NCI-H2171 (cell line): ENCODE results near the gene RAP1GAP2.
A peak's percentile ranks its signal among the peaks of the same experiment; 100 is the strongest.
"Not testable (repeated sequence)": the region's sequence is repeated elsewhere in the genome, so short reads cannot be mapped to it uniquely, and the experiment has no call there.

Source experiments
- DNase-seq: peaks from one replicate; lab custom pipeline; 2025; lab: John Stamatoyannopoulos, UW

The RAP1GAP2 gene

DNA sequence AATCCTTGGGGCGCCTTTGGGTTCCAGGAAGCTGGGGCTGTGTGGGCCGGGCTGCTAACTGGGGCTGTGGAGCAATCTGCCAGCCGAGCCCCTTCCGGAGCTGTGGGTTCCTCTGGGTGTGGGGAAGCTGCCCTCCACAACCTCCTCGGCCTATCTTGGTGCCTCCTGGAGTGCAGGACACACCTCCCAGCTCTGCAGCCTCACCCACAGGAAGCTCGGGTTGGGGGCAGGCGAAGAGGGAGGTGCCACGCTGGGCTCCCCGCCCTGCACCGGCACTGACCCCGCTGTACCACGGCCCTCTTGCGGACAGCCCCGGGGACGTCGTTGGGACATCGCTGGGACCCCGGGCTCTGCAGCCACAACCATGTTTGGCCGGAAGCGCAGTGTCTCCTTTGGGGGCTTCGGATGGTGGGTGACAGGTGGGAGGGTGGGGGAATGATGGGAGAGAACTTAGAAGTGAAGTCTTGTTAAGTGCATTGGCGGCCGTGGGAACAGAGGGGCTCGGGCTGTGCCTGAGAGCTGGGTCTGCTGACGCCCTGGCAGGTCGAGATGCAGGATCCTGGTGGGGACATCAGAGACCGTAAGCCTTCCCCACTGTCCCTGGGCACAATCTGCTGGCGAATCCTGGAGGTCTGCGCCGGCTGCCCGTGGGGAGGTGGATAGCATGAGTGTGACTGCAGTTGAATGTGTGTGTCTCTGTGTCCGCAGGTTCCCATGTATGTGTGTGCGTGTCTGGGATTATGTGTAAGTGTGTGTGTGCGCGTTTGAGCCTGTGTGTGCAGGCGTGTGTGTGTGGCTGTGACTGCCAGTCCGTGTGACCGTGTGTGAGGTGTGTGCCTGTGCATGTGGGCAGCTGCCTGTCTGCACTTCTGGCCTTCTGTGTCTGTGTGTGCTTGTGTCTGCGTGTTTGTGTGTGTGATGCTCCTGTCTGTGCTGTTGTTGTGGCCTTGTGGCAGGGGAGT is at the start of gene RAP1GAP2:
Gene RAP1GAP2, plus strand, starts transcription at position 275 of the 962 bp plus-strand sequence. Its CDS starts 90 bp downstream, at position 365.
- DNase-seq: no peak

DNA sequence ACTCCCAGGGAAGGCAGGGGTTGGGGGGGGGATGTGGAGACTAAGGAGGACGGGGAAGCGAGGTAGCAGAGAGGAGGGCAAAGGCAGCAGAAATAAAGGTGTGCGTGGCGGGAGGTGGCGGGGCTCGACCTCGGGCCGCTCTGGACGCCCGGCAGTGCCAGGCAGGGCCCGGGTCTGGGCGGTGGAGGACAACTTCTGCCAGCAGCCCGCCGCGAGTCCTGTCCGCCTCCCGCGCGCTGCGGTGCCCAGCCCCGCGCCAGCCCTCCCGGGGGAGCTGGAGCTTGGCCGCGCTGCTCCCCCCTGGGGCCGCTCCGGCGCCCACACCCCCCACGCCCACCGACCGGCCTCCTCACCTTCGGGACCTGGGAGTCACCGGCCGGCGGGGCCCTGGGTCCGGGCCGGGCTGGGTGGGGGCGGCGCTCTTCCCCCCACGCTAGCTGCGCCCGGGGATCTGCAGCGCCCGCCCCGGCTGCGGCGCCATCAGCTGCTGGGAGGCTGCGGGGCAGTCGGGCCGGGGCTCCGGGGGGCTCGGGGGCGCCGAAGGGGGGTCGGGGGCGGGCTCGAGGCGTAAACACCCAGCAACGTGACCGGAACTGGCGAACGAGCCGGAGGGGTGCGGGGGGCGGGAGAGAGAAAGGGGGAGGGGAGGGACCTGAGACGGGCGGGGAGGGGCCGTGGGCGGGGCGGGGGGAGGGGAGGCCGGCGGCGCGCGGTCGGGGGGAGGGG is 47.0 kb upstream of the RAP1GAP2 start, which contains the start of gene CCDC92B:
Gene CCDC92B, minus strand, starts transcription at position 595 of the 726 bp plus-strand sequence. CDS start 14,507 bp downstream, outside the sequence.
- peak; percentile 80 for DNase-seq

DNA sequence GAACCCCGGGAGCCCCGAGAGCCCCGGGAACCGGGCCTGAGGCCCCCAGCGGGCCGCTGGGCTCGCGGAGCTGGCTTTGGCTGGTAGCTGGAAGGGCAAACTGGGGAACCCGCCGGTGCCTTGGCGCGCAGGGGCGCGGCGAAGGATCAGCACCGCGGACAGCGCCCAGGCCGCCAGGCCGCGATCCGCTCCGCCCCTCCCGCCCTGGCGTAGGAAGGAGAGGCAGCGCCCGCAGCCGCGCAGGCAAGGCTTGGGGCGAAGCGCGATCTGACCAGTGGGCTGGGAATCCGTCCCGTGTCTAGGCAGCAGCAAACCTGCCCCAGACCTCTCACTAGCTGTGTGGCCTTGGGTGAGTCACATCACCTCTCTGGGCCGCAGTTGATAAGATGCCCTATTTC is 46.5 kb upstream of the RAP1GAP2 start:
- DNase-seq: peak; percentile 43

DNA sequence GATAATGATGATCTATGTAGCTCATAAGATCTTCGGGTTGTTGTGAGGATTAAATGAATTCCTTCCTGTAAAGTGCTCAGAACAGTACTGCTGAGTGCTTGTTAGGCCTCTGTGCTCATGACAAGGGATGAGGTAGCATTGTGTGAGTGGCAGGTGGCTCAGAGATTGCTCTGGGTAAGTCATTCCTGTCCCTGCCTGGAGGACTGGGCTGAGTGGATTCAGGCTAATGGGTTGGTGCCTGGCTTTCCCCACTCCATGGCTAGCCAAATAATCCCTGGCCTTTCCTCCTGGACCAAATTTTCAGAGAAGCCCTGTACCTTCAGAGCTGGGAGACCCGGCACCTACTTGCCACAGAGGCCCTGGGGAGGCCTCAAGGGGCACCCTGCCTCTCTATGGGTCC is 45.5 kb upstream of the RAP1GAP2 start:
- DNase-seq: no peak

DNA sequence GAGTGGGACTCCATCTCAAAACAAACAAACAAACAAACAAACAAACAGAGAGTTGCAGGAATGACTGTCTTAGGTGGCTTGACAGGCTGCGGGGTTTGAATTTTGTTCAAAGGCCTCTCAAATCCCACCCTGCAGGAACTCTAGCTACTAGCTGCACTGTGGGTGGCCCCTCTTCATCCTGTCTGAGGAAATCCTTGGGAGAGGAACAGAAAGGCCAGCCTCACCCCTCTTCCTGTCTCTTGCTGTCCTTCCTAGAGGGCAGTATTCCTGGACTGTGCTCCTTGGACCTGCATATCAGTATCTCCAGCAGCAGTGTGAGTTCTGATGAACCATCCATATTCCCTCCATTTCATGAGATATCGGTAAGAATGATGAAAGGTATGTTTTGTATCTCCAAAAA is 44.7 kb upstream of the RAP1GAP2 start:
- no peak for DNase-seq

DNA sequence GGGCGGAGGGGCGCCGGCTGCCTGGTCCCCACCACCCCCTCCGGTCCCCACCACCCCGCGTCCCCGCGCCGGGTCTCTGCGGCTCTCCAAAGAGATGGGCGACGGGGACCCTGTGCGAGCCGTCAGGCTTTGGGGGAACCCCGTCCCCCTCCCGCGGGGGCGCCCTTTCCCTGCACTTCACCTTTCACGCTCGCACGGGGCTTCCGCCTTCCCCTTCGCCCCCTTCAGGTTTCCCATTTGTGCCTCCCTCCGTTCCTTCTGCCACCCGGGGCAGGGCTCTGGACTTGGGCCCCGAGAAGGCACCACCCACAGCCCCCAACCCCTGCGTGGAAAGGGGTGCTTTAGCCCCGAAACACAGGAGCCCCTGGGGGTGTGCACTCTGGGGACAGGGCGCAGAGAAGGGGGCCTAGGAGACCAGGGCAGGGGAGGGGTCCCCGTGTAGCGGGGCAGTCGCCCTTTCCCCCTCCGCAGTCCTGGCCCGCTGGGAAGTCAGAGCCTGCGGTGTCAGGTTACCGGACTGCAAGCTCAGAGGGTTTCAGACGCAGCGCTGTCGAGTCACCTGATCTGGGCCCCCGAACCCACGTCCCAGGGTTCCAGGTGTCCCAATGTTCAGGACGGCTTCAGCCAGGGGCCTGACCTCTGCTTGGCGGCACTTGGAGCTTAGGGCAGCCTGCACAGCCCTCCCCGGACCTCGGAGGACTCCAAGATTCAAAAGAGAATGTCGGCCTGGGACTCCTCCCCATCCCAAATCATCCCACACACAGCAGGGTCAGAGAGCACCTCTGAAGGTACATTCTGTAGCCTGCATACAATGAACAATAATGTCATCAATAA is 40.1 kb upstream of the RAP1GAP2 start:
- DNase-seq: peak; percentile 28

DNA sequence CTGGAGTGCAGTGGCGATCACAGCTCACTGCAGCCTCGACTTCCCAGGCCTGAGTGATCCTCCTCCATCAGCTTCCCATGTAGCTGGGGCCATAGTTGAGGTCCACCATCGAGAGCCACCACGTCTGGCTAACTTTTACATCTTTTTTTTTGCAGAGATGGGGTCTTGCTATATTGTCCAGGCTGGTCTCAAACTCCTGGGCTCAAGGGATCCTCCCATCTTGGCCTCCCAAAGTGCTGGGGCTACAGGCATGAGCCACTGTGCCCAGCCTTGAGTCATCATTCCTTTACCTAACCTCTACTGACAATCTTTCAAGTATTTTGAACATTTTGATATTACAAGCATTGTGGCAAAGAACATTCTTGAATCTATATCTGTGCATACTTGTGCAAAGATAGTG is 37.4 kb upstream of the RAP1GAP2 start:
- no peak for DNase-seq

DNA sequence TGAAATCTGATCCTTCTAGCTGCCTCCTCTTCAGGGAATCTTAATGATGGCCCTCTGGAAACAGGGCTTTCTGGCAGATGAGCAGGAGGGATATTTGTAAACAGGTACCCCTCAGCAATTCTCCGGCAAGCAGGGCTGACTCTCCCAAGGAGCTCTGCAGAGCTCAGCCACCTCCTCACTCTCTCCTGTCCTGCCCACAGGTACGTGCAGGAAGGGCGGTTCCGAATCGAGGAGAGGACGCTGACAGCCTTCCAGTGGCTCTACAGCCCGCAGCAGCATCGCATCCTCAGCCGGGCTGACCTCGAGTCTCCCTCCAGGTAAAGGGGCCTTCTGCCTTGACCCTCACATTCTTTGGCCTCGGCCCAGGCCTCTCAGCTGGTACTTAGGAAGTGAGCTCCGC is 26.1 kb upstream of the RAP1GAP2 start:
- peak; percentile 55 for DNase-seq

DNA sequence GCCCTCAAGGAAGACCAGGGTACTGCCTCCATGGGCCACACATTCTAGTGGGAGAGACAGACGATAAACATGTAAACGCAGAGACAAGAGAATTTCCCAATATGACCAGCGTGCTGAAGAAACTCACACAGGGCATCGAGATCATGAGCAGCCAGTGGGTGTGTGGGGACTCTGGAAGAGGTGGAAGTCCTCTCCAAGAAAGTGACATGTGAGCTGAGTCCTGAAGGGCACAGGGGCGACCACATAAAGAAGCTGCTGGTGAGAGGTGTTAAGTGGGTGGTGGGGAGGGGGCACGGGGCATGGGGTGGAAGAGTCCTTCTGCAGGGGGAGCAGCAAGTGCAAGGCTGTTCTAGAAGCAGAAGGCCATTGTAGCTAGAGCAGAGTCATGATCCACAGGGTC is 21.0 kb upstream of the RAP1GAP2 start:
- DNase-seq: no peak

DNA sequence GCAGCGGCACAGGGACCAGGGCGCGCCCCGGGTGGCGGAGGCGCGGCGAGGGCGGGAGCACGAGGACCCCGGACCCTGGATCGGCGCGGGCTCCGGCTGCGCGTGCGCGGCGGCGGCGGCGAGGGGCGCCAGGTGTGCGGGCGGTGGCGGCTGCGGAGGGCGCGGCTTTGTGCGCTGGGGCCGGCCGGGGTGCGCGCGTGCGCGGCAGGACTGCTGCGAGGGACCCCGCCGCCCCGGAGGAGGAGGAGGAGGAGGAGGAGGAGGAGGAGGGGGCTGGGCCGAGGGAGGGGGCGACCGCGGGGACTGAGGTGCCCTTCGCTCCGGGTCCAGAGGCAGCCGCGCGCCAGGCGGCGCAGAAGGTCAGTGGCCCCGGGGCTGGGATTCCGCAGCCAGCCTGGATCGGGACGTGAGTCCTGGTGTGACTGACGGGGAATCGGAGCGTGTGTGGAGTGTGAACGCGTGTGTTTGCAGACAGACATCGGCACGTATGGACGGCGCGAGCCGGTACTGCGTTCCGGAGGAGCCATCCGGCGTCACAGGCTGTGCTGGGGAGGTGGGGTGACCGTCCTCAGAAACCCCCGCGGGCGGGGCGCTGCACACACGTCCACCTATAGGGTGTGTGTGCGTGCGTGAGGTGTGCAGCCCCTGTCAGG is 19.5 kb upstream of the RAP1GAP2 start:
- DNase-seq: peak; percentile 83

DNA sequence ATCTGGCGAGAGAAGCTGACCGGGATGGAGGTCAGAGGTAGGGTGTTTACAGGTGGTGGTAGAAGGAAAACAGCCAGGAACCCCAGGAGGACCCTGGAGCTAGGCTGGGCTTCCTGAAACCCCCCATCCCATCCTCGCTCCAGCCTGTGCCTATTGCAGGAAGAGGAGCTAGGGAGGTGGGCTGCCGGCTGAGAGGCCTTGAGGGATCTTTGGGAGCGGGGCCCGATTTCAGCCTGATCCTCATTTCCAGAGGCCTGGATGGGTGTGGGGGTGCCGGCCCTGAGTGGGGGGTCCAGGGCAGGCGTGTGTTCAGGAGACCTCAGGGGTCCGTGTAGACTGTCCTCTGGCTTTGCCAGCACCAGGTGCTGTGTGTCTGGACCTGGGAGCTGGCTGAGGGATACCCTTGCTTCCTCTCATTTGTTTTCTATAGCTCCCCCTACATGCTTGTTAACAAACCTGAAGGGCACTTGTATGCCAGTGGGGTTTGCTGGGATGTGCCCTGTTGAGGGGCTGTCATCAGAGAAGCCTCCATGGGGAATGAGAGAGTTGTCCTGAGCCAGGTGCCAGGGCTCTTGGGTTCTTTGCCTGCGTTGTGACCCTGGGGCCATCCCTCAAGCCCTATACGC is 18.9 kb upstream of the RAP1GAP2 start:
- no peak for DNase-seq

DNA sequence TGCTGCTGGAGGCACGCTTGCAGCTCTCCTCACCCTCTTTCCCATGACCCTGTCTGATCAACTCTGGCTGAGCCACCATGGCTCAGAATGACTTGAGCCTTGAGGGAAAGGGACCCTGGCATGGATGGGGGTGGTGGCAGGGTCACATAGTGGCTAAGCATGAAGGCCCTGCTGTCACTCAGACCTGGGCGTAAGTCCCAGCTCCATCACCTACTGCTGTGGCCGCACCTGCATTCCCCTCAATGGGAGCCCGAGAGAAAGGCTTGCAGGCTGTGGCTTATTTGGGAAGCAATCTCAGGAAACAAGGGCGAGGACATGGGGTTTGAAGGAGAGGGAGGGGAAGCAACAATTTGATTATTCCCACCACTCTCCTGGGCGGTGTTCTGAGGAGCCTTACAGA is 17.7 kb upstream of the RAP1GAP2 start:
- DNase-seq: no peak

DNA sequence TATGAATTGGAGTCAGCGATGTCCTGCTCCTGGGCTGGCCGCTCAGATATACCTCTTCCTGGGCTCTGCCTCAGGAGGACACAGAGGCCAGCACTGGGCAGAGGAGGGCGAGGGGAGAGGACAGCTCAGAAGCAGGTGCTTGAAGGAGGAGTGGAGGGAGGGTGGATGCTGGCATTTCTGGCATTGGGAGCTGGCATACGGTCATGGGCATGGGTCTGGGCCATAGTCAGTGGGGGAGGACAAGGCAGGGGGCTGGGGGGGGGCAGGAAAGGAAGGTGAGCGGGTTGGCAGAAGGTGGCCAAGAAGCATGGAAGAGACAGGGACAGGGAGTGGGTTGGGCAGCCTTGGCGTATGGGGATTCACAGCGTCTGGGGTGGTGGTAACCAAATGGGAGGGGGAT is 16.7 kb upstream of the RAP1GAP2 start:
- no peak for DNase-seq

DNA sequence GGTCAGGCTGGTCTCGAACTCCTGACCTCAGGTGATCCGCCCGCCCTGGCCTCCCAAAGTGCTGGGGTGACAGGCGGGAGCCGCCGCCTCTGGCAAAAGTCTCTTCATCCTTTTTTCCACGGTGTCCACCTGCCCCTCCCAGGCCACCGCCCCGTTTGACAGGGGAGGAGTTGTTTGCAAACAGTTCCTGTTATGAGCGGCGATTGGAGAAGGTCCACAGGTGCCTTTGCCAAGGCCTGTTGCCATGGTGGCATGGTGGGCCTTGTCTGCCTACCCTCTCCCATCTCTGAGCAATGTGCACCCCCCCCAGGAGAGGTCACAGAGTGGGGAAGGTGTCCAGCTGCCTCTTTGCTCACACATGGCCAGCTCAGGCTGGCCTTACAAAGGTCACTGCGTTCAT is 16.0 kb upstream of the RAP1GAP2 start:
- no peak for DNase-seq

DNA sequence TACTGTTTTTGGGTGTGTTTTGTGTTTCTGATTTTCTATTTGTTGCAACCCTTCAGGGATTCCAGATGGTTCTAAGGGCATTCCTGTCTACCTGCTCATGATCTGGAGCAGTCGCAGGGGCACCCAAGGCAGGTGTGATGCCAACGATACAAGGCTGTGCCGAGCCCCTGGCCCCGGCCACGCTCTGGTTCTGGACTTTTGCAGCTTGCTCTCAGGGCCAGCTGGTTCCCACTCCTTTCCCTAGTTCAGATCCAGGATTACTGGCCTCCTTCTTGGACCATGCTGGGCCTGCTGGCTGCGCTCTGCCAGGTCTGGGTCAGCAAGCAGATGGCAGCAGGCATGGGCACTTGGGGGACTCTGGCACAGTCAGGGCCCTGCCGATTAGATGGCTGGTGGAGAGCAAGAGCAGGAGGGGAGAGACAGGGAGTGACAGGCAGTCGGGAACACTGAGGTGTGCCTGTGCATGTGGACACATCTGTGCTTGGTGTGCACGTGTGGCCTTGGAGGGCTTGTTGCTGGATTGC is 15.2 kb upstream of the RAP1GAP2 start:
- DNase-seq: no peak

DNA sequence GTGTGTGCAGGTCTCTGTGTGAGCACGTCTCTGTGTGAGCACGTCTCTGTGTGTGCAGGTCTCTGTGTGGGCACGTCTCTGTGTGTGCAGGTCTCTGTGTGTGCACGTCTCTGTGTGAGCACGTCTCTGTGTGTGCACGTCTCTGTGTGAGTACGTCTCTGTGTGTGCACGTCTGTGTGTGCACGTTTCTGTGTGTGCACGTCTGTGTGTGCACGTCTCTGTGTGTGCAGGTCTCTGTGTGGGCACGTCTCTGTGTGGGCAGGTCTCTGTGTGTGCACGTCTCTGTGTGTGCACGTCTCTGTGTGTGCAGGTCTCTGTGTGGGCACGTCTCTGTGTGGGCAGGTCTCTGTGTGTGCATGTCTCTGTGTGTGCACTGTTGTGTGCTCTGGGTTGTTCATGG is 14.6 kb upstream of the RAP1GAP2 start:
- not testable (repeated sequence) for DNase-seq

DNA sequence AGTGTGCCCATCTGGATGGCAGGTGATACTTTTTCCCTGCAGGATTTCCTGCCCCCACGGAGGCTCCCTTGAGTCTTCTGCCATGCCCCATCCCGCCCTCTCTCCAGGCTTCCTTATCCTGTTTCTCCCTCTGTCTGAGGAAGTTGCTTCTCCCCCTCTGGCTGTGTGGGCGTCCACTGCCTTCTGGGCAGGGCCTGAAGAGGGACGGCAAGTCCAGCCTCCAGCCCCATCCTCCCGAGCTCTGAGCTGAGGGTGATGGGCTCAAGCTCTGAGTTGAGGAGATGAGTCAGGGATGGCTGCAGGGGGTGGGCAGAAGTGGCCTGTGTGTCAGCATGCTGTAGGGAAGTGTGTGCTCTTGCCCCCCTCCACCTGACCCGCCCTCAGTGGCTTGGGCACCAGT is 14.2 kb upstream of the RAP1GAP2 start:
- no peak for DNase-seq

DNA sequence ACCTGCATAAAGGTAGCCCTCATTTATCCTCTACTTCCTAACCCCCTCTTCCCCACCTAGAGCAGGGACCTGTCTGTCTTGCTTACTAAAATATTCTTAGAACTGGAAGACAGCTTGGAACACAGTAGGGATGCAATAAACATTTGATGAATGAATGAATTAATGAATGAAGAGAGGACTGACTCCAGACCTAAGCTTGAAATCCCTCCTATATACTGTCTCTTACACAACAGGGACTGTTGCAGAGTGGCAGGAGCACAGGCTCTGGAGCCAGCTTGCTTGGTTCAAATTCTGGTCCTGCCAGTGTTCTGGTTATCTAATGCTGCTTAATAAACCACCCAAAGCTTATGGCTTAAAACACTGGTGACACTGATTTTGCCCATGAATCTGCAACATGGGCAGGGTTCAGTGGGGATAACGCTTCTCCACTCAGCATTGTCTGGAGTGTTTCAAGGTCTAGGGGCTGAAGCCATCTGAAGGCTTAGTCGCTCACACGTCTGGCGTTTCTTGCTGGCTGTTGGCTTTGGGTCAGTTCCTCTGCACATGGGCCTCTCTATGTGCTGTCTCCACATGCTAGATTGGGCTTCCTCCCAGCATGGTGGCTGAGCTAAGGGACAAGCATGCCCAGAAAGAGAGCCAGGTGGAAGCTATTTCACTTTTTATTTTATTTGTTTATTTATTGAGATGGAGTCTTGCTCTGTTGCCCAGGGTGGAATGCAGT is 12.8 kb upstream of the RAP1GAP2 start:
- no peak for DNase-seq

DNA sequence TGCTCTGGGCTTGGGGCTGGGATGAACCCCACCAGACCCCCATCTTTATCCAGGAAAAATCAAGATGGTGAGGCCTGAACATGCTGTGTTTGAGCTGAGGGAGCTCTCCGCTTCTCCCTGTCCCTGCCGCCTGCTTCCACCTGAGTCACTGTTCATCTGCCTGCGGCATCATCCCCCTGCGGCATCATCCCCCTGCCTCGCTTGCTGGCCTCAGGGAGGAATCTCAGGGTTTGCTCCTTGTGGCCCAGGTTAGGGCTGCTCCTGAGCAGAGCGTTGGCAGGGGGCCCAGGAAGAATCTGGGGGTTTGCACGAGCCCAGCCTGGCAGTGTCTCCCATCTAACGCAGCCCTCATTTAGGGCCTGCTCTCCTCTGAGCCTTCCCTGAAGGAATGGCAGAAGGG is 11.4 kb upstream of the RAP1GAP2 start:
- no peak for DNase-seq

DNA sequence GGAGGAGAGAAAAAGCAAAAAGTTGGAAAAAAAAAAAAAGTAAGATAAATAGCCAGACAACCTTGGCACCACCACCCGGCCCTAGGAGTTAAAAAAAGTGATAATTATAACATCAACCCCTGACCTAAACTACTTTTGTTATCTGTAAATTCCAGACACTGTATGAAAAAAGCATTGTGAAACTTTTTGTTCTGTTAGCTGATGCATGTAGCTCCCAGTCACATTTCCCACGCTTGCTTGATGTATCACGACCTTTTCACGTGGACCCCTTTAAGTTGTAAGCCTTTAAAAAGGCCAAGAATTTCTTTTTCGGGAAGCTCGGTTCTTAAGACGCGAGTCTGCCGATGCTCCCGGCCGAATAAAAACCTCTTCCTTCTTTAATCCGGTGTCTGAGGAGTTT is 10.9 kb upstream of the RAP1GAP2 start:
- DNase-seq: not testable (repeated sequence)
